PC-3 (cell line): Measurements from ENCODE around the gene METRN.

Experiments used
- CTCF ChIP-seq: fragments of 300-600 bp; sonication (generic); conservative IDR thresholded peaks from 2 replicates; pipeline ENCODE4 v1.5.1; 2017; ENCODE audit warnings: antibody characterized with exemption, low read depth, mild to moderate bottlenecking, low read length
- EZH2 ChIP-seq: fragments of 300-600 bp; sonication (generic); IDR thresholded peaks from one replicate; pipeline ENCODE4 v1.6.1; 2017; ENCODE audit warnings: antibody characterized with exemption, mild to moderate bottlenecking, low read length; ENCODE audit not compliant: unreplicated experiment
- EZH2phosphoT487 ChIP-seq: fragments of 300-600 bp; sonication (generic); IDR thresholded peaks from 2 replicates; pipeline ENCODE4 v1.6.1; 2018; ENCODE audit warnings: mild to moderate bottlenecking, antibody characterized with exemption, low read length, borderline replicate concordance

GRCh38 chr16:718922-719321 lies 4.0 kb downstream of the METRN start:
- TF ChIP-seq CTCF (no peak), EZH2 (no peak), EZH2phosphoT487 (no peak)
